H1 (cell line): ENCODE results near the gene ILF3. TPM values are rescaled to one million over a fixed set of nuclear protein-coding genes. Genes with fewer than 3 reads are reported as not detected.

Source experiments
- CTCF ChIA-PET: fragments of 300-600 bp; sonication (Branson Sonifier 250); formaldehyde crosslinking; loops from one replicate; lab custom pipeline; 2021; ENCODE audit not compliant: partially characterized antibody; lab: Charles Lee
- POLR2A ChIA-PET: fragments of 300-600 bp; sonication (Branson Sonifier 250); formaldehyde crosslinking; loops from one replicate; lab custom pipeline; 2021; ENCODE audit warnings: inconsistent platforms; ENCODE audit not compliant: partially characterized antibody; lab: Charles Lee
- DNase-seq, 2 experiments: peaks; one replicate each; pipeline versions ENCODE4 v3.0.0 to v3.0.0-alpha.2; 2010 to 2022; ENCODE audit warnings: low spot score in 2 of 2, low read depth in 1 of 2, mixed read lengths in 1 of 2
- FAIRE-seq: peaks from 2 replicates; lab custom pipeline; 2011; peaks lifted over from hg19 to GRCh38; lab: Jason Lieb, UNC
- H2AFZ ChIP-seq: 2 replicates; pipeline ENCODE4 v1.8.1; 2012; ENCODE audit warnings: low read length, inconsistent platforms
- H2AK5ac ChIP-seq: 2 replicates; pipeline ENCODE4 v1.6.1; 2013; ENCODE audit warnings: low read depth, low read length
- H2BK120ac ChIP-seq: replicated peaks from 2 replicates; pipeline ENCODE3; 2013; ENCODE audit warnings: low read depth, low read length, inconsistent platforms
- H2BK12ac ChIP-seq: 2 replicates; pipeline ENCODE4 v1.6.1; 2013; ENCODE audit warnings: low read depth, low read length
- H2BK15ac ChIP-seq: 2 replicates; pipeline ENCODE4 v1.6.1; 2013; ENCODE audit warnings: low read length
- H2BK20ac ChIP-seq: 2 replicates; pipeline ENCODE4 v1.6.1; 2013; ENCODE audit warnings: low read length
- H2BK5ac ChIP-seq: 2 replicates; pipeline ENCODE4 v1.6.1; 2013; ENCODE audit warnings: low read depth, low read length
- H3K14ac ChIP-seq: 2 replicates; pipeline ENCODE4 v1.6.1; 2013; ENCODE audit warnings: inconsistent platforms; ENCODE audit not compliant: insufficient read length
- H3K18ac ChIP-seq: 2 replicates; pipeline ENCODE4 v1.6.1; 2013; ENCODE audit warnings: low read length; ENCODE audit errors: extremely low read depth
- H3K23ac ChIP-seq: 2 replicates; pipeline ENCODE4 v1.6.1; 2013; ENCODE audit warnings: inconsistent platforms; ENCODE audit not compliant: insufficient read length
- H3K23me2 ChIP-seq: 2 replicates; pipeline ENCODE4 v1.6.1; 2013; ENCODE audit warnings: low read depth, low read length
- H3K27ac ChIP-seq: 2 replicates; pipeline ENCODE4 v1.6.1; 2011; ENCODE audit warnings: low read depth, low read length, inconsistent platforms
- H3K27me3 ChIP-seq, 4 experiments: replicated peaks in 1 of 4; 1 replicate in 1 of 4; 2 replicates in 3 of 4; pipeline versions ENCODE4 v1.6.1 to v1.8.1; 2011 to 2013; ENCODE audit warnings: low read length in 3 of 4, mild to moderate bottlenecking in 3 of 4, inconsistent platforms in 2 of 4, mixed read lengths in 2 of 4, moderate library complexity in 1 of 4; ENCODE audit not compliant: control insufficient read depth in 3 of 4, insufficient read depth in 3 of 4; ENCODE audit errors: extremely low read depth in 1 of 4
- H3K36me3 ChIP-seq, 4 experiments: 2 replicates each; pipeline versions ENCODE4 v1.6.1 to v1.8.1; 2011 to 2013; ENCODE audit warnings: mild to moderate bottlenecking in 4 of 4, low read length in 3 of 4, moderate library complexity in 2 of 4, control low read depth in 1 of 4, inconsistent platforms in 1 of 4; ENCODE audit not compliant: insufficient read depth in 4 of 4, control insufficient read depth in 2 of 4
- H3K4ac ChIP-seq: replicated peaks from 2 replicates; pipeline ENCODE3; 2013; ENCODE audit warnings: low read length, low read depth, mixed read lengths, inconsistent platforms; ENCODE audit not compliant: insufficient read length
- H3K4me1 ChIP-seq, 4 experiments: replicated peaks in 1 of 4; 1 replicate in 1 of 4; 2 replicates in 3 of 4; pipeline versions ENCODE4 v1.6.1 to v1.8.1; 2011 to 2013; ENCODE audit warnings: low read length in 3 of 4, inconsistent platforms in 2 of 4, mixed read lengths in 1 of 4; ENCODE audit not compliant: insufficient read depth in 4 of 4, control insufficient read depth in 3 of 4
- H3K4me2 ChIP-seq, 2 experiments: 2 replicates each; pipeline versions ENCODE4 v1.6.1 to v1.8.1; 2011 to 2013; ENCODE audit warnings: low read depth in 2 of 2, low read length in 2 of 2, control low read depth in 1 of 2, inconsistent platforms in 1 of 2, mild to moderate bottlenecking in 1 of 2; ENCODE audit not compliant: insufficient read depth in 1 of 2
- H3K4me3 ChIP-seq, 4 experiments: fragments of 200-600, 300-600 bp in 1 of 4; sonication (generic), shearing (Covaris generic), sonication (Bioruptor Twin) in 1 of 4; 2 replicates each; pipeline versions ENCODE4 v1.5.1 to v1.8.1; 2011 to 2016; ENCODE audit warnings: low read length in 4 of 4, low read depth in 3 of 4, control low read depth in 2 of 4, inconsistent platforms in 2 of 4, mild to moderate bottlenecking in 2 of 4, mixed read lengths in 1 of 4, moderate library complexity in 1 of 4; ENCODE audit not compliant: insufficient read depth in 2 of 4; ENCODE audit errors: extremely low read depth in 1 of 4
- H3K56ac ChIP-seq: replicated peaks from 2 replicates; pipeline ENCODE3; 2013; ENCODE audit warnings: low read depth, mild to moderate bottlenecking, mixed read lengths, low read length, inconsistent platforms; ENCODE audit not compliant: insufficient read length
- H3K79me1 ChIP-seq: 2 replicates; pipeline ENCODE4 v1.6.1; 2013; ENCODE audit warnings: low read depth, low read length, control low read depth
- H3K79me2 ChIP-seq, 2 experiments: 2 replicates each; pipeline versions ENCODE4 v1.6.1 to v1.8.1; 2012 to 2013; ENCODE audit warnings: low read length in 2 of 2, mild to moderate bottlenecking in 2 of 2, inconsistent platforms in 1 of 2; ENCODE audit not compliant: insufficient read depth in 2 of 2, control insufficient read depth in 1 of 2
- H3K9ac ChIP-seq, 4 experiments: replicated peaks in 1 of 4; 1 replicate in 1 of 4; 2 replicates in 3 of 4; pipeline versions ENCODE4 v1.6.1 to v1.8.1; 2011 to 2013; ENCODE audit warnings: low read depth in 3 of 4, low read length in 3 of 4, control low read depth in 2 of 4, mild to moderate bottlenecking in 2 of 4, moderate library complexity in 2 of 4, inconsistent platforms in 1 of 4; ENCODE audit errors: extremely low read depth in 1 of 4
- H3K9me3 ChIP-seq, 2 experiments: 2 replicates each; pipeline versions ENCODE4 v1.6.1 to v1.8.1; 2012 to 2013; ENCODE audit warnings: mild to moderate bottlenecking in 2 of 2, moderate library complexity in 2 of 2, control low read depth in 1 of 2, inconsistent platforms in 1 of 2, low read depth in 1 of 2, low read length in 1 of 2, mixed read lengths in 1 of 2; ENCODE audit not compliant: insufficient read depth in 2 of 2
- H4K20me1 ChIP-seq, 2 experiments: replicated peaks in 1 of 2; 2 replicates each; pipeline versions ENCODE3 to v1.8.1; 2011 to 2013; ENCODE audit warnings: inconsistent platforms in 2 of 2, low read length in 2 of 2, mild to moderate bottlenecking in 1 of 2; ENCODE audit not compliant: insufficient read depth in 2 of 2, control insufficient read depth in 1 of 2
- H4K5ac ChIP-seq: 2 replicates; pipeline ENCODE4 v1.6.1; 2013; ENCODE audit warnings: low read length, low read depth, mixed read lengths, inconsistent platforms; ENCODE audit not compliant: insufficient read length
- H4K8ac ChIP-seq: 2 replicates; pipeline ENCODE4 v1.8.0; 2013; ENCODE audit warnings: mild to moderate bottlenecking, moderate library complexity, low read length, inconsistent platforms; ENCODE audit not compliant: insufficient read depth; ENCODE audit errors: extremely low read depth
- H4K91ac ChIP-seq: replicated peaks from 2 replicates; pipeline ENCODE3; 2013; ENCODE audit warnings: low read length, mixed read lengths, inconsistent platforms; ENCODE audit not compliant: insufficient read length
- ASH2L ChIP-seq: fragments of 200-600, 300-600 bp; sonication (generic); IDR thresholded peaks from one replicate; pipeline ENCODE4 v1.7.1; 2017; ENCODE audit warnings: low read length
- BACH1 ChIP-seq: IDR thresholded peaks from 2 replicates; pipeline ENCODE4 v1.6.1; 2012; ENCODE audit warnings: low read length, improper control_type of control experiment
- HDAC2 ChIP-seq, 2 experiments: fragments of 300-600 bp in 1 of 2; sonication (generic) in 1 of 2; IDR thresholded peaks; 2 replicates each; pipeline ENCODE4 v1.6.1; 2011 to 2012; ENCODE audit warnings: low read depth in 2 of 2, low read length in 2 of 2, mild to moderate bottlenecking in 2 of 2, moderate library complexity in 2 of 2, borderline replicate concordance in 1 of 2, inconsistent platforms in 1 of 2
- POLR2AphosphoS5 ChIP-seq: IDR thresholded peaks from 2 replicates; pipeline ENCODE4 v1.6.1; 2011; ENCODE audit warnings: low read depth, low read length
- SAP30 ChIP-seq: fragments of 300-600 bp; sonication (generic); IDR thresholded peaks from 2 replicates; pipeline ENCODE4 v1.7.1; 2012; ENCODE audit warnings: low read length, moderate library complexity, mild to moderate bottlenecking, inconsistent platforms; ENCODE audit not compliant: insufficient read depth, insufficient replicate concordance
- TCF12 ChIP-seq: IDR thresholded peaks from 2 replicates; pipeline ENCODE4 v1.6.1; 2011; ENCODE audit warnings: low read depth, mild to moderate bottlenecking, low read length
- TEAD4 ChIP-seq: IDR thresholded peaks from 2 replicates; pipeline ENCODE4 v1.6.1; 2012; ENCODE audit warnings: low read depth, low read length, inconsistent platforms, mixed read lengths
- WGBS, 2 experiments: shearing (Covaris generic) in 1 of 2; methylation state at CpG; one replicate each; pipeline versions ENCODE4 v1.1.6 to v1.1.7; 2013 to 2015; ENCODE audit warnings: low lambda C conversion rate in 2 of 2, mixed read lengths in 2 of 2, inconsistent platforms in 1 of 2, low coverage in 1 of 2, missing lambda C conversion rate in 1 of 2; ENCODE audit not compliant: insufficient replicate concordance in 2 of 2, insufficient coverage in 1 of 2, insufficient read length in 1 of 2; ENCODE audit errors: extremely low coverage in 1 of 2, missing lambda C conversion rate in 1 of 2; 5-methylcytosine and 5-hydroxymethylcytosine counted together
- polyA plus RNA-seq, 7 experiments: library from polyadenylated mRNA; depleted of rRNA in 3 of 7; stranded (reverse) in 5 of 7; unstranded in 2 of 7; fragments of >200 nt in 5 of 7; fragments of 200-250 nt in 2 of 7; gene quantifications; 1 replicate in 5 of 7; 2 replicates in 1 of 7; 4 replicates in 1 of 7; pipeline versions ENCODE4 v1.2.1 to v1.2.3, GENCODE V29; 2011 to 2013; ENCODE audit warnings: missing spikeins in 2 of 7, mixed read lengths in 2 of 7
- total RNA-seq: library from RNA; stranded (reverse); fragmentation: NEBNext Ultra II Directional; extraction: Animal tissue kit (Norgen Biotek cat#: 25700); gene quantifications from 2 replicates; pipeline ENCODE4 v1.2.1, GENCODE V29; 2021

The ILF3 gene
- total and polyA plus RNA-seq, 2 of the 8 experiments (the other 6 are each of a cell fraction or from before 2014, with no cell fraction given) = 291 to 695 TPM

GRCh38 chr19:10661946-10662345 is 7.8 kb downstream of the ILF3 start:
- CTCF ChIA-PET = interaction anchor here (1.0 to 2.7 kb wide), 2 partner anchors 10 to 81 kb away, joined by 3 to 10 read pairs; no protein-coding TSS in a partner anchor
- H4K20me1 ChIP-seq = peaks cover 46 to 53% of the 10 kb centered on the region in 2 experiments
- peak; percentile 53; the same call in 1 of the 2 replicates for TF ChIP-seq POLR2AphosphoS5
- TF ChIP-seq TEAD4 = no peak
- no peak for TF ChIP-seq HDAC2 (IDR thresholded peaks at IDR 0.05; ENCODE audit: borderline replicate concordance in 1 of 2, low read depth in 2 of 2, low read length in 2 of 2)
- TF ChIP-seq BACH1 = no peak
- TF ChIP-seq TCF12 = no peak
- TF ChIP-seq SAP30 = no peak
- no peak for TF ChIP-seq ASH2L
- no peak overlapping the region for H3K14ac ChIP-seq
- H2BK5ac ChIP-seq = no peak overlapping the region
- POLR2A ChIA-PET = interaction anchor here (0.7 to 59.0 kb wide), 12 partner anchors 9 to 96 kb away, joined by 3 to 1874 read pairs (median 4); partner anchors contain the start of genes DNM2, KRI1 and QTRT1
- no peak overlapping the region for H3K27ac ChIP-seq
- no peak overlapping the region for H2BK12ac ChIP-seq
- no peak overlapping the region for H2BK120ac ChIP-seq
- H3K79me1 ChIP-seq = peaks cover 3% of the 10 kb centered on the region; the same call in 1 of the 2 replicates
- no peak overlapping the region for H3K4me3 ChIP-seq
- H3K9ac ChIP-seq = no peak overlapping the region
- no peak overlapping the region for H4K91ac ChIP-seq
- H3K36me3 ChIP-seq = peaks cover 22 to 47% (median 30%) of the 10 kb centered on the region in 4 experiments
- H3K9me3 ChIP-seq = no peaks in the 10 kb centered on the region
- no peak overlapping the region for H3K56ac ChIP-seq
- FAIRE-seq (no peak), DNase-seq (no peak)
- no peak overlapping the region for H3K4ac ChIP-seq
- no peak overlapping the region for H4K5ac ChIP-seq
- peak overlapping the region in 1 of 2 experiments; percentile 6; a peak in 1 of 4 replicates for H3K4me2 ChIP-seq
- H3K18ac ChIP-seq = no peak overlapping the region
- no peak overlapping the region for H4K8ac ChIP-seq
- peaks cover 94 to 100% of the 10 kb centered on the region in 2 experiments for H3K79me2 ChIP-seq
- H3K23me2 ChIP-seq = no peaks in the 10 kb centered on the region
- H3K23ac ChIP-seq = no peak overlapping the region
- peaks cover 0 to 9% (median 3%) of the 10 kb centered on the region in 4 experiments; a peak in 5 of 7 replicates for H3K4me1 ChIP-seq
- 82% methylated on average over 1 of the region's 1 CpG; no CpG with 5 or more reads in 1 of the 2 experiments for WGBS, 2 experiments
- H2BK20ac ChIP-seq = no peak overlapping the region
- H2AFZ ChIP-seq = no peak overlapping the region
- no peak overlapping the region for H2BK15ac ChIP-seq
- H3K27me3 ChIP-seq = no peaks in the 10 kb centered on the region
- H2AK5ac ChIP-seq = no peak overlapping the region
